GM12878 (cell line): ENCODE measurements around the gene F2RL3. TPM values are rescaled to one million over a fixed set of nuclear protein-coding genes. Genes with fewer than 3 reads are reported as not detected.

Experiments
- ATAC-seq: fragments of 200-7000 bp; cut with Tn5 transposase; 3 replicates; pipeline ENCODE4 v1.9.1; 2020; ENCODE audit warnings: mild to moderate bottlenecking, moderate library complexity
- BruUV-seq: library from RNA; stranded (reverse); fragments of 400-500 nt; replicated peaks from 2 replicates; lab custom pipeline; 2021; lab: Mats Ljungman, UMichigan
- CTCF ChIA-PET: fragments of 300-600 bp; sonication (Branson Sonifier 250); formaldehyde crosslinking; extraction: SDS; loops from one replicate; lab custom pipeline; 2021; ENCODE audit warnings: inconsistent platforms; lab: Yijun Ruan, JAX
- POLR2A ChIA-PET: fragments of 350-600 bp; formaldehyde crosslinking; extraction: SDS; loops from one replicate; lab custom pipeline; 2021; ENCODE audit warnings: inconsistent platforms; lab: Charles Lee
- RAD21 ChIA-PET: fragments of 300-600 bp; sonication (Branson Sonifier 250); formaldehyde crosslinking; loops from one replicate; lab custom pipeline; 2023; ENCODE audit warnings: antibody characterized with exemption; ENCODE audit not compliant: unreplicated experiment; lab: Charles Lee
- SMC1A ChIA-PET: fragments of 300-600 bp; sonication (Branson Sonifier 250); formaldehyde crosslinking; loops from one replicate; lab custom pipeline; 2023; ENCODE audit not compliant: unreplicated experiment, uncharacterized antibody; lab: Charles Lee
- DNase-seq: peaks from one replicate; pipeline ENCODE4 v3.0.0-alpha.2; 2011; ENCODE audit warnings: low read depth, low spot score
- FAIRE-seq: peaks from 3 replicates; lab custom pipeline; 2011; peaks lifted over from hg19 to GRCh38; lab: Jason Lieb, UNC
- H2AFZ ChIP-seq: 2 replicates; pipeline ENCODE4 v1.6.0; 2011; ENCODE audit warnings: low read depth, low read length, control low read depth; ENCODE audit not compliant: control insufficient read depth
- H3K27ac ChIP-seq: 2 replicates; pipeline ENCODE4 v1.5.1; 2011; ENCODE audit warnings: control low read depth; ENCODE audit not compliant: control insufficient read depth, insufficient read depth
- H3K27me3 ChIP-seq, 2 experiments: replicated peaks in 1 of 2; 2 replicates each; pipeline versions ENCODE4 v1.6.0 to v1.6.1; 2011; ENCODE audit warnings: low read length in 1 of 2; ENCODE audit not compliant: control insufficient read depth in 2 of 2, insufficient read depth in 2 of 2
- H3K36me3 ChIP-seq, 2 experiments: 2 replicates each; pipeline ENCODE4 v1.5.1; 2011; ENCODE audit warnings: low read length in 1 of 2; ENCODE audit not compliant: control insufficient read depth in 2 of 2, insufficient read depth in 2 of 2
- H3K4me1 ChIP-seq: 2 replicates; pipeline ENCODE4 v1.6.1; 2011; ENCODE audit warnings: mild to moderate bottlenecking, low read length, moderate library complexity, mixed read lengths; ENCODE audit not compliant: control insufficient read depth, insufficient read depth
- H3K4me2 ChIP-seq: 2 replicates; pipeline ENCODE4 v1.6.0; 2011; ENCODE audit warnings: control low read depth; ENCODE audit not compliant: control insufficient read depth, insufficient read depth
- H3K4me3 ChIP-seq: fragments of 200-600 bp; sonication (generic); 2 replicates; pipeline ENCODE4 v1.5.1; 2016
- H3K79me2 ChIP-seq: 2 replicates; pipeline ENCODE4 v1.6.0; 2011; ENCODE audit warnings: low read length; ENCODE audit not compliant: control insufficient read depth, insufficient read depth
- H3K9ac ChIP-seq: 2 replicates; pipeline ENCODE4 v1.8.0; 2011; ENCODE audit warnings: low read length, control low read depth, mixed read lengths; ENCODE audit not compliant: control insufficient read depth, insufficient read depth
- H3K9me3 ChIP-seq: replicated peaks from 3 replicates; pipeline ENCODE4 v1.5.1; 2011; ENCODE audit warnings: mild to moderate bottlenecking, low read length; ENCODE audit not compliant: control insufficient read depth, insufficient read depth
- H4K20me1 ChIP-seq: 2 replicates; pipeline ENCODE4 v1.6.0; 2011; ENCODE audit not compliant: control insufficient read depth, insufficient read depth
- HSF1 ChIP-seq: fragments of 150-350 bp; IDR thresholded peaks from 2 replicates; pipeline ENCODE4 v1.6.1; 2014; ENCODE audit warnings: mild to moderate bottlenecking, low read depth, low read length
- IRF5 ChIP-seq: fragments of 450-650 bp; IDR thresholded peaks from 2 replicates; pipeline ENCODE4 v1.6.1; 2017; ENCODE audit warnings: borderline replicate concordance
- JUND ChIP-seq: IDR thresholded peaks from 2 replicates; pipeline ENCODE4 v1.6.1; 2012; ENCODE audit warnings: low read depth, mild to moderate bottlenecking, low read length, improper control_type of control experiment, moderate library complexity
- MYC ChIP-seq: IDR thresholded peaks from 2 replicates; pipeline ENCODE4 v1.6.1; 2011; ENCODE audit warnings: mild to moderate bottlenecking, low read length, moderate library complexity, inconsistent platforms; ENCODE audit not compliant: insufficient read depth, insufficient replicate concordance, insufficient read length, severe bottlenecking
- RAD51 ChIP-seq: fragments of 450-650 bp; IDR thresholded peaks from 2 replicates; pipeline ENCODE4 v1.6.1; 2016; ENCODE audit warnings: moderate library complexity, mild to moderate bottlenecking, inconsistent platforms
- RBBP5 ChIP-seq: fragments of 200-600 bp; sonication (generic); conservative IDR thresholded peaks from 2 replicates; pipeline ENCODE4 v1.6.1; 2016
- SMAD5 ChIP-seq: IDR thresholded peaks from 2 replicates; pipeline ENCODE4 v1.6.1; 2016; ENCODE audit warnings: antibody characterized with exemption, low read depth
- SREBF1 ChIP-seq: IDR thresholded peaks from 2 replicates; pipeline ENCODE4 v1.6.1; 2012; ENCODE audit warnings: mild to moderate bottlenecking, low read length
- STAT1 ChIP-seq: fragments of 450-650 bp; conservative IDR thresholded peaks from 2 replicates; pipeline ENCODE4 v1.6.1; 2014; ENCODE audit warnings: antibody characterized with exemption, mild to moderate bottlenecking
- WGBS: methylation state at CpG from one replicate; pipeline ENCODE4 v1.1.6; 2016; ENCODE audit warnings: low lambda C conversion rate; ENCODE audit not compliant: insufficient replicate concordance, insufficient coverage; ENCODE audit errors: missing lambda C conversion rate; 5-methylcytosine and 5-hydroxymethylcytosine counted together
- in situ Hi-C: fragments of 300-500 bp; cut with MboI; formaldehyde crosslinking; loops from 9 replicates; pipeline ENCODE4 v1.14.3; 2018; ENCODE audit warnings: mixed read lengths
- intact Hi-C: fragments of 100-400 bp; cut with micrococcal nuclease; formaldehyde crosslinking; loops from one replicate; pipeline ENCODE4 v1.14.2; 2022; ENCODE audit not compliant: unreplicated experiment
- polyA plus RNA-seq, 11 experiments: library from polyadenylated mRNA; depleted of rRNA in 4 of 11; unstranded in 6 of 11; stranded (reverse) in 5 of 11; fragments of >200 nt; fragmentation: Nextera tagmentation in 4 of 11; fragmentation: Illumina TruSeq in 1 of 11; extraction: Ambion mirVana in 4 of 11; extraction: Trizol in 1 of 11; gene quantifications; 1 replicate in 1 of 11; 2 replicates in 10 of 11; pipeline versions ENCODE4 v1.2.1 to v1.2.3, GENCODE V29; 2011 to 2016; ENCODE audit warnings: inconsistent platforms in 2 of 11, missing spikeins in 2 of 11, low read depth in 1 of 11
- total RNA-seq, 4 experiments: library from RNA; depleted of rRNA in 3 of 4; stranded (reverse); fragments of >200 nt in 3 of 4; fragmentation: Illumina TruSeq in 1 of 4; extraction: Trizol in 1 of 4; gene quantifications; 2 replicates each; pipeline versions ENCODE4 v1.2.1 to v1.2.3, GENCODE V29; 2013 to 2021

The F2RL3 gene
- total and polyA plus RNA-seq, 10 of the 15 experiments (the other 5 are each of a cell fraction or from before 2014, with no cell fraction given): 0.01 to 1.2 (median 0.29) TPM

GRCh38 chr19:16867211-16867610 is 21.6 kb upstream of the F2RL3 start (continued):
- TF ChIP-seq RBBP5 (no peak), SMAD5 (no peak), HSF1 (no peak)

- H4K20me1 ChIP-seq: no peaks in the 10 kb centered on the region
- no peak overlapping the region for H3K4me2 ChIP-seq
- WGBS: 97% methylated on average over 16 of the region's 20 CpGs
- no peaks in the 10 kb centered on the region for H3K27me3 ChIP-seq
- H3K27ac ChIP-seq: no peak overlapping the region
- DNase-seq: no peak
- SMC1A ChIA-PET: no interaction called here
- CTCF ChIA-PET: no interaction called here
- in situ Hi-C loops (no loop called here), intact Hi-C loops (no loop called here)
- no peaks in the 10 kb centered on the region for H3K4me1 ChIP-seq
- H3K79me2 ChIP-seq: no peaks in the 10 kb centered on the region
- H3K9ac ChIP-seq: no peak overlapping the region
- no peak for FAIRE-seq
- peaks cover 17 to 19% of the 10 kb centered on the region in 2 experiments; a peak in 3 of 4 replicates for H3K36me3 ChIP-seq
- RAD21 ChIA-PET: no interaction called here
- POLR2A ChIA-PET: no interaction called here
- TF ChIP-seq IRF5 (no peak), RAD51 (no peak), MYC (no peak), STAT1 (no peak), JUND (no peak), SREBF1 (no peak)
- H2AFZ ChIP-seq: no peak overlapping the region
- no TSS peak for BruUV-seq
- no peaks in the 10 kb centered on the region; the same call in 2 of the 3 replicates for H3K9me3 ChIP-seq
- no peak overlapping the region for H3K4me3 ChIP-seq
- no peak for ATAC-seq
Measured at GRCh38 chr19:16868423-16869130, 20.2 kb upstream of the F2RL3 start.
